Ovary (tissue), 9 donors: ENCODE measurements around the gene JPT1. TPM values are rescaled to one million over a fixed set of nuclear protein-coding genes. Genes with fewer than 3 reads are reported as not detected.
A peak's percentile ranks its signal among the peaks of the same experiment; 100 is the strongest.
"Not testable (repeated sequence)": the region's sequence is repeated elsewhere in the genome, so short reads cannot be mapped to it uniquely, and the experiment has no call there.

ENCODE experiments used
- DNase-seq, 5 donors: peaks; one replicate each; pipeline ENCODE4 v3.0.0-alpha.2; 2019 to 2020
- H3K27ac ChIP-seq, 2 donors: fragments of 200-600 bp; one replicate each; pipeline versions ENCODE4 v1.5.1 to v1.8.0; 2019 to 2022
- H3K27me3 ChIP-seq: fragments of 200-600 bp; one replicate; pipeline ENCODE4 v1.8.0; 2022
- H3K36me3 ChIP-seq: fragments of 200-600 bp; sonication (generic); one replicate; pipeline ENCODE4 v1.5.1; 2019
- H3K4me1 ChIP-seq: one replicate; pipeline ENCODE4 v1.8.1; 2013; ENCODE audit warnings: mild to moderate bottlenecking, moderate library complexity; ENCODE audit not compliant: insufficient read depth
- H3K4me3 ChIP-seq: fragments of 200-600 bp; sonication (generic); one replicate; pipeline ENCODE4 v1.5.1; 2017
- H3K9me3 ChIP-seq, 2 donors: fragments of 200-600 bp in 1 of 2; sonication (generic) in 1 of 2; one replicate each; pipeline versions ENCODE4 v1.5.1 to v1.8.1; 2013 to 2019; ENCODE audit warnings: mild to moderate bottlenecking in 1 of 2, moderate library complexity in 1 of 2
- CTCF ChIP-seq, 3 donors: fragments of 450-650 bp in 2 of 3; fragments of 200-600 bp in 1 of 3; IDR thresholded peaks; one replicate each; pipeline versions ENCODE4 v1.5.1 to v1.8.0; 2016 to 2022; ENCODE audit warnings: antibody characterized with exemption in 3 of 3, mild to moderate bottlenecking in 1 of 3
- EP300 ChIP-seq: sonication (generic); formaldehyde crosslinking; IDR thresholded peaks from one replicate; pipeline ENCODE4 v1.6.1; 2017; ENCODE audit warnings: antibody characterized with exemption
- POLR2A ChIP-seq: fragments of 450-650 bp; IDR thresholded peaks from one replicate; pipeline ENCODE4 v1.6.1; 2017; ENCODE audit warnings: antibody characterized with exemption, mild to moderate bottlenecking, moderate library complexity
- WGBS, 3 donors: extraction: QIAGEN DNeasy Blood & Tissue Kit in 1 of 3; methylation state at CpG; one replicate each; pipeline versions ENCODE4 v1.1.5 to v1.1.7; 2013 to 2017; 5-methylcytosine and 5-hydroxymethylcytosine counted together
- intact Hi-C, 4 donors: fragments of 100-400 bp; cut with DNase I; formaldehyde crosslinking; loops; one replicate each; pipeline versions ENCODE4 v1.11.0 to v1.15.1; 2022 to 2023
- polyA plus RNA-seq, 2 donors: library from polyadenylated mRNA; stranded (reverse); fragments of 200-250 nt in 1 of 2; fragments of 350-450 nt in 1 of 2; fragmentation: Illumina TruSeq in 1 of 2; extraction: RNeasy Lipid Tissue Mini Kit (QIAGEN cat#74804) in 1 of 2; gene quantifications; one replicate each; pipeline ENCODE4 v1.2.3, GENCODE V29; 2013 to 2014
- total RNA-seq, 7 donors: library from RNA; depleted of rRNA in 2 of 7; stranded (reverse); fragments of >200 nt in 2 of 7; fragmentation: NEBNext Ultra II Directional in 3 of 7; extraction: Animal tissue kit (Norgen Biotek cat#: 25700) in 3 of 7; gene quantifications; one replicate each; pipeline versions ENCODE4 v1.1.0 to v1.2.4, GENCODE V29; 2016 to 2023
- donor health status: DM: no; HTN: no; CAD: no; lungs with moderate emphysema.
- donor health status: DM: no; HTN: no; CAD: no.
- donor health status: Bipolar disorder and iron deficiency.
- donor health status: DM: yes; HTN: yes; CAD: no.
- donor health status: DM: no; HTN: no; CAD: no.
- donor health status: DM: yes; HTN: yes; CAD: no.

The JPT1 gene
- total and polyA plus RNA-seq, 9 donors: 12.9 to 54.5 (median 20.2) TPM

GRCh38 chr17:75135946-75136345 is 18.4 kb downstream of the JPT1 start:
- H3K4me1 ChIP-seq: no peaks in the 10 kb centered on the region
- TF ChIP-seq CTCF (IDR thresholded peaks at IDR 0.05) (no peak), EP300 (no peak), POLR2A (no peak)
- no peaks in the 10 kb centered on the region for H3K36me3 ChIP-seq
- no peaks in the 10 kb centered on the region for H3K9me3 ChIP-seq
- intact Hi-C loops: no loop called here
- no peak overlapping the region for H3K27ac ChIP-seq
- DNase-seq: no peak
- no peaks in the 10 kb centered on the region for H3K27me3 ChIP-seq
- H3K4me3 ChIP-seq: no peak overlapping the region
- 81 to 86% (median 84%) methylated on average over 8 of the region's 8 CpGs for WGBS, 3 donors

GRCh38 chr17:75135452-75135851 is 18.9 kb downstream of the JPT1 start:
- Histone ChIP-seq H3K36me3 (no peaks in the 10 kb centered on the region), H3K27ac (no peak overlapping the region), H3K4me1 (no peaks in the 10 kb centered on the region), H3K9me3 (no peaks in the 10 kb centered on the region), H3K4me3 (no peak overlapping the region), H3K27me3 (no peaks in the 10 kb centered on the region)
- 75 to 86% (median 76%) methylated on average over 5 of the region's 5 CpGs for WGBS, 3 donors
- DNase-seq: no peak
- TF ChIP-seq POLR2A: no peak
- no peak for TF ChIP-seq CTCF (IDR thresholded peaks at IDR 0.05)
- no peak for TF ChIP-seq EP300
- intact Hi-C loops: no loop called here

- H3K4me1 ChIP-seq, H3K27ac ChIP-seq, intact Hi-C loops, H3K36me3 ChIP-seq, H3K4me3 ChIP-seq, H3K9me3 ChIP-seq, H3K27me3 ChIP-seq: not testable (repeated sequence)
- DNase-seq: peak in 1 of 5 donors; percentile 4
- 87 to 92% (median 90%) methylated on average over 14 of the region's 14 CpGs for WGBS, 3 donors
Observed at GRCh38 chr17:75133607-75134347, 20.5 kb downstream of the JPT1 start.

- intact Hi-C loops: no loop called here
- 89 to 95% (median 93%) methylated on average over 3 of the region's 3 CpGs for WGBS, 3 donors
- H3K9me3 ChIP-seq: no peaks in the 10 kb centered on the region
- no peak for TF ChIP-seq POLR2A
- no peak for TF ChIP-seq EP300
- TF ChIP-seq CTCF (IDR thresholded peaks at IDR 0.05): no peak
- no peaks in the 10 kb centered on the region for H3K4me1 ChIP-seq
- no peaks in the 10 kb centered on the region for H3K36me3 ChIP-seq
- H3K27me3 ChIP-seq: no peaks in the 10 kb centered on the region
- H3K4me3 ChIP-seq: no peak overlapping the region
- DNase-seq: peak in 1 of 5 donors; percentile 10
- no peak overlapping the region for H3K27ac ChIP-seq
Observed at GRCh38 chr17:75133001-75133400, 21.3 kb downstream of the JPT1 start.

- intact Hi-C loops, H3K27me3 ChIP-seq, H3K9me3 ChIP-seq, H3K36me3 ChIP-seq, H3K4me1 ChIP-seq: not testable (repeated sequence)
- H3K27ac ChIP-seq: peak overlapping the region; percentile 76 to 92
- DNase-seq: peak in 1 of 5 donors; percentile 18
- WGBS, 3 donors: 77 to 81% (median 79%) methylated on average over 40 of the region's 40 CpGs
- peak overlapping the region; percentile 74 for H3K4me3 ChIP-seq
Observed at GRCh38 chr17:75132018-75133000, 22.0 kb downstream of the JPT1 start.
